SH-SY5Y (cell line): Measurements from ENCODE around the gene AP1S3.

Experiments
- GATA2 ChIP-seq: IDR thresholded peaks from 2 replicates; pipeline ENCODE4 v1.6.1; 2011; ENCODE audit warnings: mild to moderate bottlenecking, low read depth, low read length
- GATA3 ChIP-seq: IDR thresholded peaks from 2 replicates; pipeline ENCODE4 v1.6.1; 2011; ENCODE audit warnings: low read depth, mild to moderate bottlenecking, low read length, moderate library complexity

- TF ChIP-seq GATA3 (no peak), GATA2 (no peak)
Observed at GRCh38 chr2:223767341-223767740, 70.0 kb downstream of the AP1S3 start.
